DLD1 (cell line): ENCODE data around the gene WSCD2.

Source experiments
- in situ Hi-C: cut with HindIII; loops from 2 replicates; pipeline ENCODE4 v1.10.0; 2017; ENCODE audit warnings: low sequenced_read_pairs

The WSCD2 gene

GRCh38 chr12:108129017-108129812, at the start of gene WSCD2:
Gene WSCD2 (plus strand): TSS chr12:108129288. CDS start chr12:108195833, 66,545 bp downstream.
- in situ Hi-C loops = no loop called here

GRCh38 chr12:108079721-108080120, 49.4 kb upstream of the WSCD2 start:
- in situ Hi-C loops = no loop called here

GRCh38 chr12:108080363-108080762, 48.7 kb upstream of the WSCD2 start:
- in situ Hi-C loops = no loop called here

- in situ Hi-C loops = no loop called here
These were observed 46.6 kb upstream of the WSCD2 start for GRCh38 chr12:108082485-108082884.

GRCh38 chr12:108087900-108088299, 41.2 kb upstream of the WSCD2 start:
- in situ Hi-C loops = no loop called here

- in situ Hi-C loops = no loop called here
These were observed 38.8 kb upstream of the WSCD2 start for GRCh38 chr12:108090107-108090899.

- in situ Hi-C loops = no loop called here
These were observed 38.0 kb upstream of the WSCD2 start for GRCh38 chr12:108090932-108091678.

- in situ Hi-C loops = no loop called here
These were observed 37.4 kb upstream of the WSCD2 start for GRCh38 chr12:108091679-108092051.

GRCh38 chr12:108093209-108093608, 35.9 kb upstream of the WSCD2 start:
- in situ Hi-C loops = no loop called here

GRCh38 chr12:108094056-108094649, 34.9 kb upstream of the WSCD2 start:
- in situ Hi-C loops = no loop called here

- in situ Hi-C loops = no loop called here
These were observed 31.8 kb upstream of the WSCD2 start for GRCh38 chr12:108097160-108097911.

GRCh38 chr12:108098374-108098773, 30.7 kb upstream of the WSCD2 start:
- in situ Hi-C loops = no loop called here

- in situ Hi-C loops = no loop called here
These were observed 30.0 kb upstream of the WSCD2 start for GRCh38 chr12:108099073-108099472.

- in situ Hi-C loops = no loop called here
These were observed 29.2 kb upstream of the WSCD2 start for GRCh38 chr12:108099778-108100489.

- in situ Hi-C loops = no loop called here
These were observed 27.4 kb upstream of the WSCD2 start for GRCh38 chr12:108101605-108102175.

- in situ Hi-C loops = no loop called here
These were observed 26.7 kb upstream of the WSCD2 start for GRCh38 chr12:108102363-108102762.

- in situ Hi-C loops = no loop called here
These were observed 26.0 kb upstream of the WSCD2 start for GRCh38 chr12:108103087-108103486.

GRCh38 chr12:108103517-108103916, 25.6 kb upstream of the WSCD2 start:
- in situ Hi-C loops = no loop called here

GRCh38 chr12:108104657-108105056, 24.4 kb upstream of the WSCD2 start:
- in situ Hi-C loops = no loop called here
